ENCODE measurements around the gene ALG5.

Gene ALG5, protein sequence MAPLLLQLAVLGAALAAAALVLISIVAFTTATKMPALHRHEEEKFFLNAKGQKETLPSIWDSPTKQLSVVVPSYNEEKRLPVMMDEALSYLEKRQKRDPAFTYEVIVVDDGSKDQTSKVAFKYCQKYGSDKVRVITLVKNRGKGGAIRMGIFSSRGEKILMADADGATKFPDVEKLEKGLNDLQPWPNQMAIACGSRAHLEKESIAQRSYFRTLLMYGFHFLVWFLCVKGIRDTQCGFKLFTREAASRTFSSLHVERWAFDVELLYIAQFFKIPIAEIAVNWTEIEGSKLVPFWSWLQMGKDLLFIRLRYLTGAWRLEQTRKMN

DNA sequence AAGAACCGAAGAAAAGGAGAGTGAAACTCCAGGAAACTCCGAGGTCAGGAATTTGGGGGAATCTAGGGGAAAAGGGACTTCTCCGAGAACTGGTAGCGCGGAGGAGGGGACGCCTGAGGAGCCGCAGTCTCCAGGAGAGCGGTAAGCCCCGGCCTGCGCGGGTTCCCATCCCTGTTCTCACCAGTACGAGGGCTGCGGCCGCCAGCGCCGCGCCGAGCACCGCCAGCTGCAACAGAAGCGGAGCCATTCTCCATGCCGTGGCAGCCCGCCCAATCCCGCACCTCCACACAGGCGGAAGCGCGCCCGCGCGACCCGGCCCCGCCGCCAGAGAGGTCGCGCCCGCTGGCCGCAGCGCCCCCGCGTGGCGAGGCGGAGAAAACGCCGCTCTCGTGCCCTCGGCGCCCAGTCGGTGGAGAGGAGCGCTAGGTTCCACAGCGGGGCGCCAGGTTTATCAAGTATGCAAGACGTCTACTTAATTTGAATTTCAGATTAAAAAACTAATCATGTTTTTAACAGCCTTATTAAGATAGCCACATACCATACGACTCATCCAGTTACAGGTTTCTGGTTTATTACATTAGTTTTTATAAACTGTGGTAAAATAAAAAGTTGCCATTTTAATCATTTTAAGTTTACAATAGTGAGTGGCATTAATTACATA lies at the start of gene ALG5:
TSS of gene ALG5 (minus strand) at position 287 of the 661 bp plus-strand sequence. CDS start at position 247, 40 bp downstream.
- DNase-seq, result peak; percentile 92 to 94

DNA sequence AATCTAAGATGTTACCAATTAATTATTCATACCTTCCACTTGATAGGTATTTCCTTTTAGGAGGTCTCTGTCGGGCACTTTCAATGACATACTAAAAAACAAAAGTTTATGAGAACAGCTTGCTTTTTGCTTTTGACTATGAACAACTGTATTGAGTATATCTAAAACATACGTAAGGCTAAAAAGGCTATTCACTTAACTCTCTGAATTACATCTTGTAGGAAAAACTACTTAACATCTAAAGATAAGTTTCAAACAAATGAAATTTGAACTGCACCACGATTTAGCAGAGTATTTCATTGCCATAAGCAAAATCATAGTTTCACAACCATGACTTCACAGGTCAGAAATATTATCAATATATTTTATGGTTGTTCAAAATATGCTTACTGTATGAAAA lies 48.7 kb upstream of the ALG5 start:
- no peak for DNase-seq

DNA sequence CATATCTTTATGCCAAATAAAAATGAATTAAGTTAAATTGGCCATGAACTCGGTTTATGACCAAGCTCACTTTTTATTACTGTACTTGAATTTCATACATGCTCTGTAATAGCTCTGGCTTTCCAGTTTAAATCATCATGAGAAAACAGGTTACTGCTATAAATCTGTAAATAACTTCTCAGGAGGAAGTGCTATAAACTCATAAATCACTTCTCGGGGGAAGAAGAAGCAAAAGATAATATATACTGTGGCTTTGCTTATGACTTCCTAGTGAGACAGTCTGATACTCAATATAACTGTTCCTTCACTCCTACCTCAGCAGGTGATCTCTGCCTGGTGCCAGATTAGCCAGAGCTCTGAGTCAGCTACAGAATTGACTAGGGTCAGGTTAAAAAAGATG lies 47.9 kb upstream of the ALG5 start:
- no peak for DNase-seq

DNA sequence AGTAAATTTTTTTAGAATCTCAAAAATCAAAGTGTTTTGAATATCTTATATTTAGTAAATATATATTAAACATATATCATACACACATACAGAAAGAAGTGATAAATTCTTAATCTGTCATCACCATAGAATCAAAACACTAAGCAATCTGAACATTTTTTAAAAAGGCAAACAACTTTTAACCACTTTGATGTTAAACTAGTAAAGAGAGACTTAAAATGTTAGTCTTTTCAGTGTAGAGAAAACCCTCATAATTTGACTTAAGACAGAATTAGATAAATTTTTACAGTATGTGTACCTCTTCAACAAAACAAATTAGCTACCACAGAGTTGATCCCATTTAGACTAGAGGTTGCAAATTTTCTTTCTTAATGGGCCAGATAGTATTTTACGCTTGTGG lies 46.9 kb upstream of the ALG5 start:
- DNase-seq, result no peak

DNA sequence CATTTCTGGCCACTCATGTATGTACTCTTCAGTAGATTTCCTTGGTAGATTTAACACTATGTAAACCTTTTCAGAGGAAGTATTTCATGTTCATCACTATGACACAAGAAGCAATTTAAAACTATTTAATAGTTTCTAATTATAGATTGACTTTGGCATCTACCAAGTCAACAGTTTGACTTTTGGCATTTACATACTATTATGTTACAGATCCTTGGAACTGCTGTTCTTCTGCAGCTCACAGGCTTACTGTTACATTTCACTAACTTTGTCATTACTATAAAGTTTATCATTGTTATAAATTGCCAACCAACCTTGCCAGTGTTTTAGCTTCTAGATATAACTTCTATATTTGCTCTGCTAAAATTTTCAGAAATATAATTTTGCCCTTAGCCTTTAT lies 41.6 kb upstream of the ALG5 start:
- no peak for DNase-seq

DNA sequence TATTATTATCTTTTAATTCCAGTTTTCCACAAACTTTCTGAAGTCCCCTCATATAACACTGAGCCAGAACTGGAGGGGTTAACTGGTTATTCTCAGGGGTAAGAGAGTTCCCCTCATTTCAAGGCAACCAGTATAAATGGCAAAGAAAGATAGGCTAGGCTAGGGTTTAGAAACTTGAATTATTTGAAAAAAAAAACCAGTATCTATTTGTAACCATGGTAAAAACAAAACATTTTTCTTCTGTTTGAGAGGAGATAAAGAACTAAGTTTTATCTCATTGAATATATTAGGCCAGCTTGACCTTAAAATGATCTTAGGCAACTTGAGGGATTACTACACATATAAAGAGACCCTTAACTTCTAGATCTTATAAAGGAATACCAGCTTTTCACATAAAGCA lies 40.8 kb upstream of the ALG5 start:
- DNase-seq, result no peak

DNA sequence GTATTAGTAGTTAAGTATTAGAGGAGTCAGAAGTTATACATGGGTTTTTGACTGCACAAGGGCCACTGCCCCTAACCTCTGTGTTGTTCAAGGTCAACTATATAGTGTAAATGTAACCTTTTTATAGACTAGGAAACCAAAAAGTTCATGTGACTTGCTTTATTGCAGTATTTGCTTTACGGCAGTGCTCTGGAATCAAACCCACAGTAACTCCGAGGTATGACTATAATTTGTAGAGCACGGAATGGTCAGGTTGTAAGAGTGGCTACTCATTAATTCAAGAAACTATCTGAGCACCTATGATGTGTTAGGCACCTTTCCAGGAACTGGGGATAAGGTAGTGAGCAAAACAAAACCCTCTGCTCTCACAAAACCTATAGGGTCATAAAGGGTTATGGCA lies 38.1 kb upstream of the ALG5 start:
- DNase-seq, result no peak

DNA sequence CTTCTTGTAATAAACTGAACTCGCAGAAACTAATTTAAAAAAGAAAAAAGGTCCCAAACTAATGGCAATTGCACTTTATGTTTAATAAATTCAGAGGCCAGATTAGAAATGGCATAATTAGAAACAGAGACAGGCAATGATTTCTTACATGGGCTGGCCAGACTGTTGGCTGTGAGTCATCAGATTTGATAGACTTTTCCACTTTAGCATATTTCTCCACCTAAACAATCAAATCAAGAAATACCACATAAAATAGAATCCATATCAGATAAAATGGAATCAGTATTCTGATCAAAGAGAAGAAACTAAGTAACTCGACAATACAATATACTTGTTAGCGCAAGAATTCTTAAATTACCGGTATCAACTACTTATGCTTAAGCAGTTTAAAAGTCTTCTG lies 30.5 kb upstream of the ALG5 start:
- DNase-seq, result no peak

DNA sequence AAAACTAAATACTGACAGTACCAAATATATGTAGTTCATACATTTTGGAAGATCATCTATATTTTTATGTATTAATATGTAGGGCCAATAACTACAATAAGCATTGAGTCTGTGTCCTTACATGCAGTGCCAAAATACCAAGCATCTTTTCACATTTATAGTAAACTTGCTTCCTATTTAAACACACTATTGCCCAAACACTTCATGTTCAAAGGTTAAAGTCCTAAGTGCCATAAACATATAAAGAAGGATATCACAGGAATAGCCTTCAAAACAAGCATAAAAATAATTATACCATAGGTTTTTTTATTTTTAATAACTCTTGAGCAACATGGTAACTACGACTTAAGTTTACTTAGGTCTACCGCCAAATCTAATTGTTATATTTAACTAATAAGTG lies 28.5 kb upstream of the ALG5 start:
- no peak for DNase-seq

DNA sequence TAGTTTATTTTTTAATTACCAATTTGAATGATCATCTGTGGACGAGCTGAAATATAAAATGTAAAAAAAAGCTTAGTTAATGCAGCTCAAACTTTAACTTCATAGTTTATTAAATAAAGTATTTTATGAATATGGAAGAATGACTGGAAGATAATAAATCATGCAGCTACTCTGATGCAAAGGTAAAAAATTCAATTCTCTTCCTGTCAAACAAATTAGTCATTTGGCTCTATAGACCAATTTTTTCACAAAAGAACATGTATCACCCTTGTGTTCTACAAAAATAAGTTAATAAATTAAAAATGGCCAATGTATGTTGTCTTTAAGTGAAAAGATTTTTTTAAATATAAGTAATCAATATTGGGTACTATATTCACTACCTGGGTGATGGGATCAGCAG lies 27.6 kb upstream of the ALG5 start:
- DNase-seq, result no peak

DNA sequence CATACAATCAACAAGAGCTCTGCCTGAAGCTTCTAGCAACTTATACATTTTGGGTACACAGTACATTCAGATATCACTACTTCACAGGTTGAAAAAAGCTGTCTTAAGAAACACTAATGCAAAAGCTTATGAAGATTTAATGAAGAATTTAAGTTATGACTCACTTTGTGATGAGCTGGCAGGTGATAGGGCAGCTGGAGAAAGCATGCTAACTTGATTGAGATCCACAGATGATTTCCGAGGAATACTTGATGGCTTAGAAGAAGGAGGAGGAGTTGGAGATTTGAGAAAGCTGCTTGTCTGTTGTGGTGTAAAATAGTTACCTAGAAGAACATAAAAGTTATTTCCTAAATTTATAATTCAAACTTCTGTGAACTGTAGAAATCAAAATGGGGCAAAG lies 24.7 kb upstream of the ALG5 start:
- no peak for DNase-seq

DNA sequence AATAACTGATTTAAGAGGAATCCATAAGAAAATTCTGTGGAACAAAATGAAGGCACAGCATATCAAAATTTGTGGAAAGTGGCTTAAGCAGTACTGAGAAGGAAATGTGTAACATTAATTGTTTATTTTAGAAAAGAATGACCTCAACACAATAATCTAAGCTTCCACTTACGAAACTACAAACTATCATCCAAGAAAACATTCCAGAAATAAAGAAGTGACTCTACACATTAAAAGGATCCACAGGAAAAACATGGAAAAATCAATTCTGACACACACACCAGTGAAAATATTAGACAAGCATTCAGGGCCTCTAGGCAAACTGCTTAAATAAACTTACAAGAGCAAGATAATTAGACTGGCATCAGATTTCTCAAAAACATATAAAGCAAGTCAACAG lies 15.5 kb upstream of the ALG5 start:
- DNase-seq, result no peak

DNA sequence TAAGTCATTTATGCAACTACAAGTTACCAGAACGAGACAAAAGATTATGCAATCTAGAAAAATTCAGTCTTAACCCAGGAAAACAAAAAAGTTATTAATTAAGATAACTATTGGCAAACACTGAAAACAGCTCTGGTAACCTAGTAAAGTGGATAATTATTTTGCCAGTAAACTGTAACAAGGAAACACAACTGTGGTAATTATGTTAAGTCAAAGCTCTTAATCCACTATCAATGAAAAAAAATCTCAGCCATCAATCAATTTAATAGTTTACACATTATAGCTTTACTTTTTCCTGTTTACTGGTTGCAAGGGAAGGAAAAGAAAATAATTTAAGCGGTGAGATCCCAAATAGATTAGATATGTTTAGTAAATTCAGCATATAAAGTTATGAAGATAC lies 12.6 kb upstream of the ALG5 start:
- no peak for DNase-seq

DNA sequence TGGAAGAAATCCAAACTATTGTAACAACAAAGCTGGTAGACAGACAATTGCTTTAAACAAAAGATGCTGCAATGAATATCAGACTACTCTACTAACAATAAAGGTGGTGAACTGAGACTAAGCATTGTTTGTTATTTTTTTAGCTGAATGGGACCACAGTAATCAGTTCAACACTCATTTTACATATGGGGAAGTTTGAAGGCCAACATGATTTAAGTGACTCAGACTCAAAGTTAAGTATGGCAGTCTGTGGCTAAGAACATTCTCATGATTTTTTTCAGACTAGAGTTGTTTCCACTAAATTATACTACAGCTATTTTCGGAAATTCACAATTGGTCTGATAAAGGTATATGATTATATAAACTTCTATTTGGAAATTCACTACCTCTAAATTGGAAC lies 11.9 kb upstream of the ALG5 start:
- no peak for DNase-seq

DNA sequence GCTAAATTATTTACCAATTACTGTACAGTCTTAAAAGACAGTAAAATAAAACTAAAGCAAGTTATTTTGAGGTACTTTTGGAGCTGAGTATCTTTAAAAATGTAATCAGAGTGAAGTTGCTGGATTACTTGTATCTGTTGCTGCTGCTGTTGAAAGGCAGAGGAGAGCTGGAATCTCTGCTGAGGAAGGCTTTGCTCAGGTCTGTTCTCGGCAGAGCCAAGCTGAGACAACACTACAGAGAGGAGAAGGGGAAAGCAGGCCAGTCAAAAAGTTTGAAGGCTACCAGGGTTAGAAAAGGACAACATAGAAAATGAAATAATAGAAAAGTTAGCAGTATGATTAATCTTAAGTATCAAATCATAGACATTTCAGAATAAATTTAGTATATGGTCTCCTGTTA lies 11.3 kb upstream of the ALG5 start:
- DNase-seq, result no peak

DNA sequence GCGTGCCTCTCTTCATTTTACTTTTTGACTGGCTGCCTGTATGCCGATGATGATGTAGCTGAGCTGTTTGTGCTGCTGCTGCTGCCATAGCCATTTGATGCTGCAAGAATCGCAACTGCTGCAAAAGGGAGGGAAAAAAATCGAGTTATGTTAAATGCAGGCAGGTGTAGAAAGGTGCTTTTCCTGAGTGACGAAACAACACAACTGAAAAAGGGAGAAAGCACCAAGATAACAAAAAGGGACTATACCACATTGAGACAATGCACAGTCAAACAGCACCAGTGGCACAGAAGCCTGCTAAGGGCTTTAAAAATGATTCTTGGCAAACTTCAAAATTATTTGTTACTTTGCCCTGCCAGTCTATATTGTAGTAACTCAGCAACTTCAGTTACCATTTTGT lies 10.6 kb upstream of the ALG5 start:
- no peak for DNase-seq

DNA sequence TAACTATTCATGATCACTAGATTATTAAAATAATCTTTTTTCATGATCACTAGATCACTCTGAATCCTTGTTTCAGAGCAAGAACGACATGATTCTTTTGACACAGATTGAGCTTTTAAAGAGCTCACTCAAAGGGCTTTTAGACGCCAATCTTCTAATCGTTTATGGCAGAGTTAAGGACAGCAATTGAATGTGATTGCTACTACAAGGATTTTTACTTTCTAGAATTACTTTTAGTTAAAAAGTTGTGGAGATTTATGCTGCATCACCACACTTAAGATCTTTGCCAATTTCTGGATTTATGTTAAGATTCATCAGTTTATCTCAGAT lies 2.7 kb upstream of the ALG5 start:
- DNase-seq, result no peak

DNA sequence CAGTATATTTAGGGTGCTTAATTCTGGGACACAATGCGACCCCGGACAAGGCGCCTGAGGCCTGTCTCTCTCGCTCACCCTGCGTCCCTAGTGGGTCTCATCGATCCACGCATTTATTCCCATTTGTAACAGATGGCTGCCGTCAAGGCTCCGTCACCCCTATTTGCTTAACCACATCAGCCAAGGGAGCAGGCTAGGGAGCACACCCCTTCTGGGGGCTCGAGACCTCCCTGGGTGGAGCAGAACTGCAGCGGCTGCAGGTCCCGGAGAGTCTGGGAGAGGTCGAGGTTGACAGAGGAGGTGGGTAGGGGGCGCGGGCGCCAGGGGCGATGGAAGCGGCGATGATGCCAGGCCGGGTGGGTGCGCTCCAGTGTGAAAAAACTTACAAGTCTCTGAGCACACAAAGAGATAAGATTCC lies 507 bp downstream of the ALG5 start:
- DNase-seq, result peak; percentile 1 to 11

DNA sequence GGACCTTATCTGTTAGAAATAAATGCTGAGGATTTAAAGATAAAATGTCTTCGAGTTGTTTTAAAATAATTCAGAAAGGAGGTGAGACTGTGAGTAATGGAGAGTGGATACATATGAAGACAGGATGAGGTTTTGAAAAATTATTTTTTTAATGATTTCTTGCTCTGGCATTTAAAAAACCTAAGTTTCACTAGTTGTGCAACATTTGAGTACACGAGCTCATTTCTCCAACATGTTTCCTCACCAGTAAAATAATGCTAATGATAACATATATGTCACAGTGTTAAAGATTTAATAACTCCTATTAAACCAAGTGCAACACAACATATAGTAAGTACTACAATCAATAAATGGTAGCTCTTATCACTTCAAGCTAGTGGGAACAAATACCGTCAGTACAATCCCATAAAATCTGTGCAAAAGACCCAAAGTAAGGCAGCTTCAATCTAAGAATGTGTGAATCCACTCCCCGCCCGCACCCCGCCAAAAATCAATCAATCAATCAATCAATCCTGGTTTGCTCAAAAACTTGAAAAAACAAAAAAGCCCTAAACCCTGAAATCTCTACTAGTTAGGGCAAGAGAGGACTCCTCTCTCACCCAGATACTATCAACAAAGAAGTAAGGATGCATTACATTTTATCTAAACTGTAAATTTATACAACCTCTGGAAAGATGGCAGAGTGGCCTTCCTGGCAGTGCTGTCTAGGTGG lies 1.3 kb downstream of the ALG5 start:
- DNase-seq, result no peak

DNA sequence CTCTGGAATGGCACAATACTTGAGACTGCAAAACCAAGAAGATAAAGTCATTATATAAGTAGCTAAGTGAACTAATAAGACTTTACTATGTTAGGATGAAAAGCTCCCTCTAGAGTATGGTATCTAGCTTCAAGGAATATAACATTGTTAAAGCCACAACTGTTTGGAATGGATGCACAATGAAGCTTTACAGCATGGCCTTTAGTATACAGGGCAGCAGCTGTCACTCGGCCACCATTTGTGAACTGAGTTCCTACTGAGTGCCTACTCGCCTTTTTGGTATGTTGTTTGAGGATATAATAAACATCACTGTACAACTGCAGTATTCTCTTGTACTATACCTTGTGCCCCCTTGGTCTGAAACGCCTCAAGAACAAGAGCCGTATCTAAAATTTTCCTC lies 6.8 kb downstream of the ALG5 start:
- DNase-seq, result no peak

DNA sequence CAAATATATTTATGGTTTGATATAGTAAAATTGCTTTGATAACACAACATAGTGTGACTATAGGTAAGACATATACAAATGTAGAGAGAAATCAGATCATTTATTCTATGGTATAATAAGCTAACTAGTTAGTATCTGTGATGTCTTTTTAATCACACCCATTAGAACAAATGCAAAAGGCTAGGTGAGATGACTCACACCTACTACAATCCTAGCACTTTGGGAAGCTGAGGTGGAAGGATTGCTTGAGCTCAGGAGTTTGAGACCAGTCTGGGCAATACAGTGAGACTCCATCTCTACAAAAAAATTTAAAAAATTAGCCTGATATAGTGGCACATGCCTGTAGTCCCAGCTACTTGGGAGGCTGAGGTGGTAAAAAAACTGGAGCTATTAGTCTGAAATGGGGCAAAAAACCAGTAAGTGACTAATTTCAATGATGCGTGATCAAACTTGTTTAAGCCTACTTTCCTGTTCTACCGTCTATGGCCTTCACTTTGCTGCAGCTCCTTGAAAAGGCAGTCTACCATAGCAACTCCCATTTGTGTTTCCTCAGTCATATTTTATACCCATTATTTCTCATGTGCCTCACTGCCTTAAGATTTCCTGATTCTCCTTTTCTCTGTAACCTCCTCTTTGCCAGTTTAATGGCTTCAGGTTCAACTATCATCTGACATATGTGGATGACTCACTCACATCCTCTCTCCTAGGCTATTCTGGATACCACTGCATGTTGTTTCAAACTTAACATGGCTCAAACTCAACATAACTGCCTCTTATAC lies 12.5 kb downstream of the ALG5 start:
- DNase-seq, result no peak

DNA sequence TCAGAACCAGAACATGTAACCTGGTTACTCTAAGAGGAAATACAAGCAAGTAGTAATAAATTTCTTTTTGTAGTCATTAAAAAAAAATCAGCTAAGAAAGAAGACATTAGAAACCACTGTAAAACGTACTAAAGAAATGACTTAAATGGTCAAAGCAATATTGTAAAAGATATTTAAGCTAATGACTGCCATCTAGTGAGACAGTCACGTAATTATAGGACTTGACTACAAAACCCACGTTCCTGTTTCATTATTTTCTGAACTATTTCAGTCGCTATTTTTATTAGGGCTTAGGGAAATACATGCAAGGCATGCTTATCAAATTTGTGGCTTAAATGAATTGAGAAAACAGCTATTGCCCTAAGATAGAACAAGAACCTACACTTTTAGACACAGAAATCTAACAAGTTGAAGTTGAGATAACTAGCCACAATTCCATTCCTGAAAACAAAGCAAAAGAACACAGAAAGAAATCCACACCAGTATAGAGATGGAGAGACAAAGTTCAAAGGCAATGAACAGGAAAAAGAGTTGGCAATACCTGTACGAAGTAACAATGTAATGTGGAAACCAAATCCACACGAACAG lies 17.9 kb downstream of the ALG5 start:
- DNase-seq, result no peak

DNA sequence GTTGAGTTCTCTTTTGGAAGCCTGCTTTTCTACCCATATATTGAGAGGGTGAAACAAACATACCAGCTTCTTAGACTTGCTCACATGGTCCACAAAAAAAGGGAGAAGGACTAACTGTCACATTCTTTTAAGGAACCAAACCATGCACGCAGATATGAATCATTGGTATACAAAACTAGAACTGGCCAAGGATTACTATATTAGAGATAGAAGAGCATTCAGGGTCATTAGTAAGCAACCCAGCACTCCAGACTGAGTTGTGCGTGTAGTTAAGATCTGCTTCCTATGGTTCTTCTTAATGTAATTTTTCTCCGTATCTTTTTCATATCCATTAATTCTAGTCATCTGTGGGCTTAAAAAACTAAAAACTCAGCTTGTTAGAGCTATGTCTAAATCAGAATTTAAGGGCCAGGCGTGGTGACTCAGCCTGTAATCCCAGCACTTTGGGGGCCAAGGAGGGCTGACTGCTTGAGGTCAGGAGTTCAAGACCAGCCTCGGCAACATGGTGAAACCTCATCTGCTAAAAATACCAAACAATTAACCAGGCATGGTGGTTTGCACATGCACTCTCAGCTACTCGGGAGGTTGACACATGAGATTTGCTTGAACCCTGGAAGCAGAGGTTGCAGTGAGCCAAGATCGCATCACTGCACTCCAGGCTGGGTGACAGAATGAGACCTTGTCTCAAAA lies 19.6 kb downstream of the ALG5 start:
- DNase-seq, result no peak

Data from CD4-positive, alpha-beta T cell treated with Interleukin-1 beta for 1 hour (primary cell).